GM12878 (cell line): ENCODE results near the gene ZNRF3. TPM values are rescaled to one million over a fixed set of nuclear protein-coding genes. Genes with fewer than 3 reads are reported as not detected.

Experiments used
- ATAC-seq: fragments of 200-7000 bp; cut with Tn5 transposase; 3 replicates; pipeline ENCODE4 v1.9.1; 2020; ENCODE audit warnings: mild to moderate bottlenecking, moderate library complexity
- BruUV-seq: library from RNA; stranded (reverse); fragments of 400-500 nt; replicated peaks from 2 replicates; lab custom pipeline; 2021; lab: Mats Ljungman, UMichigan
- CTCF ChIA-PET: fragments of 300-600 bp; sonication (Branson Sonifier 250); formaldehyde crosslinking; extraction: SDS; loops from one replicate; lab custom pipeline; 2021; ENCODE audit warnings: inconsistent platforms; lab: Yijun Ruan, JAX
- POLR2A ChIA-PET: fragments of 350-600 bp; formaldehyde crosslinking; extraction: SDS; loops from one replicate; lab custom pipeline; 2021; ENCODE audit warnings: inconsistent platforms; lab: Charles Lee
- RAD21 ChIA-PET: fragments of 300-600 bp; sonication (Branson Sonifier 250); formaldehyde crosslinking; loops from one replicate; lab custom pipeline; 2023; ENCODE audit warnings: antibody characterized with exemption; ENCODE audit not compliant: unreplicated experiment; lab: Charles Lee
- SMC1A ChIA-PET: fragments of 300-600 bp; sonication (Branson Sonifier 250); formaldehyde crosslinking; loops from one replicate; lab custom pipeline; 2023; ENCODE audit not compliant: unreplicated experiment, uncharacterized antibody; lab: Charles Lee
- DNase-seq: peaks from one replicate; pipeline ENCODE4 v3.0.0-alpha.2; 2011; ENCODE audit warnings: low read depth, low spot score
- FAIRE-seq: peaks from 3 replicates; lab custom pipeline; 2011; peaks lifted over from hg19 to GRCh38; lab: Jason Lieb, UNC
- H2AFZ ChIP-seq: 2 replicates; pipeline ENCODE4 v1.6.0; 2011; ENCODE audit warnings: low read depth, low read length, control low read depth; ENCODE audit not compliant: control insufficient read depth
- H3K27ac ChIP-seq: 2 replicates; pipeline ENCODE4 v1.5.1; 2011; ENCODE audit warnings: control low read depth; ENCODE audit not compliant: control insufficient read depth, insufficient read depth
- H3K27me3 ChIP-seq, 2 experiments: replicated peaks in 1 of 2; 2 replicates each; pipeline versions ENCODE4 v1.6.0 to v1.6.1; 2011; ENCODE audit warnings: low read length in 1 of 2; ENCODE audit not compliant: control insufficient read depth in 2 of 2, insufficient read depth in 2 of 2
- H3K36me3 ChIP-seq, 2 experiments: 2 replicates each; pipeline ENCODE4 v1.5.1; 2011; ENCODE audit warnings: low read length in 1 of 2; ENCODE audit not compliant: control insufficient read depth in 2 of 2, insufficient read depth in 2 of 2
- H3K4me1 ChIP-seq: 2 replicates; pipeline ENCODE4 v1.6.1; 2011; ENCODE audit warnings: mild to moderate bottlenecking, low read length, moderate library complexity, mixed read lengths; ENCODE audit not compliant: control insufficient read depth, insufficient read depth
- H3K4me2 ChIP-seq: 2 replicates; pipeline ENCODE4 v1.6.0; 2011; ENCODE audit warnings: control low read depth; ENCODE audit not compliant: control insufficient read depth, insufficient read depth
- H3K4me3 ChIP-seq: fragments of 200-600 bp; sonication (generic); 2 replicates; pipeline ENCODE4 v1.5.1; 2016
- H3K79me2 ChIP-seq: 2 replicates; pipeline ENCODE4 v1.6.0; 2011; ENCODE audit warnings: low read length; ENCODE audit not compliant: control insufficient read depth, insufficient read depth
- H3K9ac ChIP-seq: 2 replicates; pipeline ENCODE4 v1.8.0; 2011; ENCODE audit warnings: low read length, control low read depth, mixed read lengths; ENCODE audit not compliant: control insufficient read depth, insufficient read depth
- H3K9me3 ChIP-seq: replicated peaks from 3 replicates; pipeline ENCODE4 v1.5.1; 2011; ENCODE audit warnings: mild to moderate bottlenecking, low read length; ENCODE audit not compliant: control insufficient read depth, insufficient read depth
- H4K20me1 ChIP-seq: 2 replicates; pipeline ENCODE4 v1.6.0; 2011; ENCODE audit not compliant: control insufficient read depth, insufficient read depth
- BACH1 ChIP-seq: fragments of 450-650 bp; IDR thresholded peaks from 2 replicates; pipeline ENCODE4 v1.6.1; 2017; ENCODE audit warnings: mild to moderate bottlenecking, borderline replicate concordance
- BCLAF1 ChIP-seq: fragments of 450-650 bp; IDR thresholded peaks from 2 replicates; pipeline ENCODE4 v1.6.1; 2017; ENCODE audit warnings: antibody characterized with exemption, mild to moderate bottlenecking, moderate library complexity
- CEBPZ ChIP-seq: fragments of 150-350 bp; IDR thresholded peaks from 2 replicates; pipeline ENCODE4 v1.6.1; 2016; ENCODE audit warnings: low read depth, low read length
- E2F4 ChIP-seq: IDR thresholded peaks from 2 replicates; pipeline ENCODE4 v1.6.1; 2012; ENCODE audit warnings: low read depth, low read length, improper control_type of control experiment
- EGR1 ChIP-seq, 2 experiments: IDR thresholded peaks; 1 replicate in 1 of 2; 2 replicates in 1 of 2; pipeline ENCODE4 v1.6.1; 2011 to 2012; ENCODE audit warnings: low read depth in 2 of 2, low read length in 2 of 2, borderline replicate concordance in 1 of 2, mild to moderate bottlenecking in 1 of 2, moderate library complexity in 1 of 2
- GABPA ChIP-seq: IDR thresholded peaks from 2 replicates; pipeline ENCODE4 v1.6.1; 2014; ENCODE audit warnings: antibody characterized with exemption, low read depth, mild to moderate bottlenecking, inconsistent platforms
- HDGF ChIP-seq: fragments of 450-650 bp; IDR thresholded peaks from 2 replicates; pipeline ENCODE4 v1.6.1; 2016; ENCODE audit warnings: antibody characterized with exemption
- MTA2 ChIP-seq: fragments of 450-650 bp; IDR thresholded peaks from 2 replicates; pipeline ENCODE4 v1.6.1; 2016; ENCODE audit warnings: low read depth, mild to moderate bottlenecking, moderate library complexity
- PAX5 ChIP-seq: IDR thresholded peaks from 2 replicates; pipeline ENCODE4 v1.6.1; 2011; ENCODE audit warnings: low read depth, low read length, borderline replicate concordance
- RCOR1 ChIP-seq: conservative IDR thresholded peaks from 2 replicates; pipeline ENCODE4 v1.6.1; 2012; ENCODE audit warnings: low read depth, low read length, improper control_type of control experiment
- SREBF2 ChIP-seq: IDR thresholded peaks from 2 replicates; pipeline ENCODE4 v1.6.1; 2012; ENCODE audit warnings: mild to moderate bottlenecking, low read length
- SUZ12 ChIP-seq: fragments of 200-600 bp; sonication (generic); IDR thresholded peaks from one replicate; pipeline ENCODE4 v1.6.1; 2018; ENCODE audit warnings: antibody characterized with exemption, mild to moderate bottlenecking; ENCODE audit not compliant: unreplicated experiment
- TAF1 ChIP-seq: IDR thresholded peaks from 2 replicates; pipeline ENCODE4 v1.6.1; 2011; ENCODE audit warnings: mild to moderate bottlenecking, low read depth, low read length, borderline replicate concordance
- ZZZ3 ChIP-seq: IDR thresholded peaks from 2 replicates; pipeline ENCODE4 v1.6.1; 2011; ENCODE audit warnings: low read depth; ENCODE audit not compliant: control insufficient read depth, insufficient read length
- whole genome bisulfite sequencing: methylation state at CpG from one replicate; pipeline ENCODE4 v1.1.6; 2016; ENCODE audit warnings: low lambda C conversion rate; ENCODE audit not compliant: insufficient replicate concordance, insufficient coverage; ENCODE audit errors: missing lambda C conversion rate; 5-methylcytosine and 5-hydroxymethylcytosine counted together
- in situ Hi-C: fragments of 300-500 bp; cut with MboI; formaldehyde crosslinking; loops from 9 replicates; pipeline ENCODE4 v1.14.3; 2018; ENCODE audit warnings: mixed read lengths
- intact Hi-C: fragments of 100-400 bp; cut with micrococcal nuclease; formaldehyde crosslinking; loops from one replicate; pipeline ENCODE4 v1.14.2; 2022; ENCODE audit not compliant: unreplicated experiment
- polyA plus RNA-seq, 11 experiments: library from polyadenylated mRNA; depleted of rRNA in 4 of 11; unstranded in 6 of 11; stranded (reverse) in 5 of 11; fragments of >200 nt; fragmentation: Nextera tagmentation in 4 of 11; fragmentation: Illumina TruSeq in 1 of 11; extraction: Ambion mirVana in 4 of 11; extraction: Trizol in 1 of 11; gene quantifications; 1 replicate in 1 of 11; 2 replicates in 10 of 11; pipeline versions ENCODE4 v1.2.1 to v1.2.3, GENCODE V29; 2011 to 2016; ENCODE audit warnings: inconsistent platforms in 2 of 11, missing spikeins in 2 of 11, low read depth in 1 of 11
- total RNA-seq, 4 experiments: library from RNA; depleted of rRNA in 3 of 4; stranded (reverse); fragments of >200 nt in 3 of 4; fragmentation: Illumina TruSeq in 1 of 4; extraction: Trizol in 1 of 4; gene quantifications; 2 replicates each; pipeline versions ENCODE4 v1.2.1 to v1.2.3, GENCODE V29; 2013 to 2021

ZNRF3 gene
- total and polyA plus RNA-seq, 10 of the 15 experiments (the other 5 are each of a cell fraction or from before 2014, with no cell fraction given) = 0.05 to 2.4 (median 0.46) TPM

GRCh38 chr22:29012101-29012433, 128.7 kb downstream of the ZNRF3 start:
- CTCF ChIA-PET = interaction anchor here (1.4 to 3.3 kb wide), 4 partner anchors 9 to 156 kb away, joined by 3 to 13 read pairs (median 5); no protein-coding TSS in a partner anchor
- FAIRE-seq = no peak
- SMC1A ChIA-PET = interaction anchor here (0.6 to 4.6 kb wide), 6 partner anchors 9 to 233 kb away, joined by 3 to 50 read pairs (median 4); no protein-coding TSS in a partner anchor
- in situ Hi-C loops (no loop called here), intact Hi-C loops (no loop called here)
- RAD21 ChIA-PET = interaction anchor here (1.6 kb wide), 1 partner anchor 95 kb away, joined by 3 read pairs; no protein-coding TSS in a partner anchor
- Histone ChIP-seq H3K4me2 (no peak overlapping the region), H3K9me3 (no peaks in the 10 kb centered on the region), H3K9ac (no peak overlapping the region), H3K79me2 (no peaks in the 10 kb centered on the region), H2AFZ (no peak overlapping the region), H3K27ac (no peak overlapping the region), H4K20me1 (no peaks in the 10 kb centered on the region), H3K4me3 (no peak overlapping the region), H3K36me3 (no peaks in the 10 kb centered on the region; a peak in 1 of 4 replicates), H3K27me3 (0 out of 4 replicates have a peak, but pooled peaks cover 0 to 2% of the 10 kb centered on the region in 2 experiments), H3K4me1 (no peaks in the 10 kb centered on the region)
- no peak for DNase-seq
- TF ChIP-seq BACH1 = no peak
- no peak for TF ChIP-seq BCLAF1
- TF ChIP-seq TAF1 = no peak
- TF ChIP-seq E2F4 = no peak
- TF ChIP-seq RCOR1 = no peak
- TF ChIP-seq GABPA = no peak
- TF ChIP-seq HDGF = no peak
- TF ChIP-seq SREBF2 = no peak
- TF ChIP-seq ZZZ3 = no peak
- TF ChIP-seq EGR1 (IDR thresholded peaks at IDR 0.05; ENCODE audit: borderline replicate concordance in 1 of 2, low read depth in 2 of 2, low read length in 2 of 2) = no peak
- TF ChIP-seq CEBPZ = no peak
- TF ChIP-seq SUZ12 = no peak
- no peak for TF ChIP-seq MTA2
- no peak for TF ChIP-seq PAX5
- no peak for ATAC-seq
- no TSS peak for BruUV-seq
- POLR2A ChIA-PET = interaction anchor here (1.2 kb wide), 1 partner anchor 12 kb away, joined by 5 read pairs; no protein-coding TSS in a partner anchor
- 32% methylated on average over 4 of the region's 4 CpGs for WGBS
